Keratinocyte (primary cell): ENCODE results near the gene SPAG16. TPM values are rescaled to one million over a fixed set of nuclear protein-coding genes. Genes with fewer than 3 reads are reported as not detected.

Experiments used
- DNase-seq: peaks from one replicate; pipeline ENCODE4 v3.0.0-alpha.2; 2011; ENCODE audit warnings: low read depth, missing footprints, low spot score
- FAIRE-seq: peaks from 2 replicates; lab custom pipeline; 2011; peaks lifted over from hg19 to GRCh38; lab: Jason Lieb, UNC
- H2AFZ ChIP-seq: 2 replicates; pipeline ENCODE4 v1.6.0; 2012; ENCODE audit warnings: low read length, control low read depth, inconsistent platforms; ENCODE audit not compliant: control insufficient read depth
- H3K27ac ChIP-seq: 2 replicates; pipeline ENCODE4 v1.5.1; 2011; ENCODE audit warnings: low read length; ENCODE audit not compliant: control insufficient read depth, insufficient read depth
- H3K27me3 ChIP-seq: 3 replicates; pipeline ENCODE4 v1.6.0; 2011; ENCODE audit warnings: low read length; ENCODE audit not compliant: control insufficient read depth, insufficient read depth; ENCODE audit errors: extremely low read depth
- H3K36me3 ChIP-seq, 2 experiments: 2 replicates in 1 of 2; 3 replicates in 1 of 2; pipeline ENCODE4 v1.5.1; 2011; ENCODE audit warnings: low read length in 2 of 2, mild to moderate bottlenecking in 1 of 2; ENCODE audit not compliant: control insufficient read depth in 2 of 2, insufficient read depth in 2 of 2; ENCODE audit errors: extremely low read depth in 1 of 2
- H3K4me1 ChIP-seq: 3 replicates; pipeline ENCODE4 v1.5.1; 2011; ENCODE audit warnings: low read length; ENCODE audit not compliant: control insufficient read depth, insufficient read depth; ENCODE audit errors: extremely low read depth
- H3K4me2 ChIP-seq: 3 replicates; pipeline ENCODE4 v1.6.0; 2011; ENCODE audit warnings: low read depth, low read length; ENCODE audit not compliant: control insufficient read depth, insufficient read depth; ENCODE audit errors: extremely low read depth
- H3K4me3 ChIP-seq, 3 experiments: fragments of 200-600 bp in 1 of 3; sonication (generic) in 1 of 3; 2 replicates in 2 of 3; 3 replicates in 1 of 3; pipeline ENCODE4 v1.5.1; 2011 to 2016; ENCODE audit warnings: low read length in 3 of 3, mild to moderate bottlenecking in 3 of 3, control low read depth in 2 of 3, inconsistent platforms in 1 of 3, low read depth in 1 of 3, mixed read lengths in 1 of 3, mixed run types in 1 of 3, moderate library complexity in 1 of 3; ENCODE audit not compliant: control insufficient read depth in 2 of 3, insufficient read depth in 2 of 3; ENCODE audit errors: extremely low read depth in 1 of 3
- H3K79me2 ChIP-seq: 2 replicates; pipeline ENCODE4 v1.6.0; 2012; ENCODE audit warnings: low read length; ENCODE audit not compliant: control insufficient read depth, insufficient read depth
- H3K9ac ChIP-seq: 3 replicates; pipeline ENCODE4 v1.6.0; 2011; ENCODE audit warnings: low read length; ENCODE audit not compliant: control insufficient read depth, insufficient read depth; ENCODE audit errors: extremely low read depth
- H3K9me1 ChIP-seq: 3 replicates; pipeline ENCODE4 v1.6.0; 2011; ENCODE audit warnings: low read length; ENCODE audit not compliant: control insufficient read depth, insufficient read depth; ENCODE audit errors: extremely low read depth
- H3K9me3 ChIP-seq: 2 replicates; pipeline ENCODE4 v1.5.1; 2012; ENCODE audit warnings: low read depth, low read length; ENCODE audit not compliant: control insufficient read depth
- H4K20me1 ChIP-seq: 3 replicates; pipeline ENCODE4 v1.6.0; 2011; ENCODE audit warnings: low read length; ENCODE audit not compliant: control insufficient read depth, insufficient read depth; ENCODE audit errors: extremely low read depth
- EZH2 ChIP-seq: IDR thresholded peaks from one replicate; pipeline ENCODE4 v1.6.1; 2012; ENCODE audit warnings: inconsistent platforms, mild to moderate bottlenecking, low read length, moderate library complexity
- dilution Hi-C: fragments of 300-500 bp; cut with MboI; formaldehyde crosslinking; loops from one replicate; pipeline ENCODE4 v1.7.0; 2020; ENCODE audit warnings: low sequenced_read_pairs; ENCODE audit not compliant: extremely low pct_ligation_motif_present
- polyA plus RNA-seq, 5 experiments: library from polyadenylated mRNA; depleted of rRNA in 3 of 5; stranded (reverse) in 3 of 5; stranded (forward) in 1 of 5; unstranded in 1 of 5; fragments of >200 nt; gene quantifications; 1 replicate in 1 of 5; 2 replicates in 3 of 5; 3 replicates in 1 of 5; pipeline versions ENCODE4 v1.2.1 to v1.2.3, GENCODE V29; 2011 to 2012; ENCODE audit warnings: missing spikeins in 2 of 5, low read depth in 1 of 5, low replicate concordance in 1 of 5
- TF ChIP-seq, protein P1 (sequence below), 3 experiments: IDR thresholded peaks in 1 of 3; conservative IDR thresholded peaks in 1 of 3; optimal IDR thresholded peaks in 1 of 3; 2 replicates in 2 of 3; 3 replicates in 1 of 3; pipeline versions ENCODE3 to v1.5.1; 2011; ENCODE audit warnings: low read length in 3 of 3, mild to moderate bottlenecking in 3 of 3, moderate library complexity in 2 of 3, control low read depth in 1 of 3, inconsistent platforms in 1 of 3; ENCODE audit not compliant: insufficient read depth in 2 of 3; ENCODE audit errors: extremely low read depth in 1 of 3

Gene SPAG16
- polyA plus RNA-seq, 1 donor (not counting 4 experiments of a cell fraction or from before 2014, with no cell fraction given) = 19.6 TPM

DNA sequence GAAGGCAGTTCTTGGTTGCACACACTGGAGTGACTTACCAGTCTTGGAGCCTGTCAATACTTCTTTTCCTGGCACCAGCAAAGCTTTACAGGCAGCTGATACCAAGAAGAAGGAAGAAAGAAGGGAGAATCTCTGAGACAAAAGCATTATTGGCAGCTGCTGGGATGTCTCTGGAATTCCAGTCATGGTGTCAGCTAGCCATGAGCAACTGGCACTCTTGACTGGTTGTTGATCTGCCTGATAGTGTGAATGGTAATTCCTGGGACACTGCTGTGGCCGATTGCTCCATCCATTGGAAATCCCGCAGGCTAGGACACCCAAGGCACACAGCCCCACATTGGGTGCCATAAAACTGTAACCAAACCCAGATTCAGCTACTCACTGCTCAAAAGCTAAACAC is 17.8 kb upstream of the SPAG16 start:
- no peaks in the 10 kb centered on the region for H3K4me1 ChIP-seq
- H3K27me3 ChIP-seq = no peaks in the 10 kb centered on the region
- no peaks in the 10 kb centered on the region for H3K9me1 ChIP-seq
- no peaks in the 10 kb centered on the region for H3K79me2 ChIP-seq
- no peak for DNase-seq
- no peak overlapping the region for H2AFZ ChIP-seq
- TF ChIP-seq, protein P1, sequence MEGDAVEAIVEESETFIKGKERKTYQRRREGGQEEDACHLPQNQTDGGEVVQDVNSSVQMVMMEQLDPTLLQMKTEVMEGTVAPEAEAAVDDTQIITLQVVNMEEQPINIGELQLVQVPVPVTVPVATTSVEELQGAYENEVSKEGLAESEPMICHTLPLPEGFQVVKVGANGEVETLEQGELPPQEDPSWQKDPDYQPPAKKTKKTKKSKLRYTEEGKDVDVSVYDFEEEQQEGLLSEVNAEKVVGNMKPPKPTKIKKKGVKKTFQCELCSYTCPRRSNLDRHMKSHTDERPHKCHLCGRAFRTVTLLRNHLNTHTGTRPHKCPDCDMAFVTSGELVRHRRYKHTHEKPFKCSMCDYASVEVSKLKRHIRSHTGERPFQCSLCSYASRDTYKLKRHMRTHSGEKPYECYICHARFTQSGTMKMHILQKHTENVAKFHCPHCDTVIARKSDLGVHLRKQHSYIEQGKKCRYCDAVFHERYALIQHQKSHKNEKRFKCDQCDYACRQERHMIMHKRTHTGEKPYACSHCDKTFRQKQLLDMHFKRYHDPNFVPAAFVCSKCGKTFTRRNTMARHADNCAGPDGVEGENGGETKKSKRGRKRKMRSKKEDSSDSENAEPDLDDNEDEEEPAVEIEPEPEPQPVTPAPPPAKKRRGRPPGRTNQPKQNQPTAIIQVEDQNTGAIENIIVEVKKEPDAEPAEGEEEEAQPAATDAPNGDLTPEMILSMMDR (optimal IDR thresholded peaks at IDR 0.05 in 1 of 3, IDR thresholded peaks at IDR 0.05 in 1 of 3, conservative IDR thresholded peaks at IDR 0.05 in 1 of 3; ENCODE audit: extremely low read depth in 1 of 3, insufficient read depth in 2 of 3, low read length in 3 of 3) = no peak
- TF ChIP-seq EZH2 = no peak
- dilution Hi-C loops = no loop called here
- no peak for FAIRE-seq
- H3K4me2 ChIP-seq = no peak overlapping the region
- no peak overlapping the region for H3K9ac ChIP-seq
- no peaks in the 10 kb centered on the region for H3K9me3 ChIP-seq
- H4K20me1 ChIP-seq = no peaks in the 10 kb centered on the region
- H3K4me3 ChIP-seq = no peak overlapping the region
- no peaks in the 10 kb centered on the region for H3K36me3 ChIP-seq
- H3K27ac ChIP-seq = no peak overlapping the region

DNA sequence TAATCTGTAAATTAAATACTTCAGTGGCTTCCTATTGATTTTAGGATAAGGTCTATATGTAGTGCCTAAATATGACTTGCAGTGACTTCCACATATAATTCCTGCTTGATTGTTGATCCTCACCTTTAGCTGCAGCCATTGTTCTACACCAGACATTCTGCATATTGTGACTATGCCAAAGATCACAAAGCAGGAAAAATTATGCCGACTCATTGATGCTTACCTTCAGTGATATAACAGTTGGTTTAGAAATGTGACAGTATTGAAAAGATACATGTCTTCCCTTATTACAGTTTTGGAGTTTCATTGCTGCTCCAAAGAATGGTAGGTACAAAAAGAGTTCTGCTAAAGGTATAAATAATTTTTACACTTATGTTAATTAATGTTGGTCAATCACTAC is 12.3 kb upstream of the SPAG16 start:
- dilution Hi-C loops = no loop called here
- DNase-seq (no peak), FAIRE-seq (no peak)
- Histone ChIP-seq H4K20me1 (no peaks in the 10 kb centered on the region), H3K36me3 (no peaks in the 10 kb centered on the region), H3K27ac (no peak overlapping the region), H3K4me3 (no peak overlapping the region), H3K79me2 (no peaks in the 10 kb centered on the region), H3K4me2 (no peak overlapping the region), H3K9me3 (no peaks in the 10 kb centered on the region), H3K9ac (no peak overlapping the region), H3K4me1 (peaks cover 2% of the 10 kb centered on the region), H2AFZ (no peak overlapping the region), H3K9me1 (no peaks in the 10 kb centered on the region), H3K27me3 (no peaks in the 10 kb centered on the region)
- TF ChIP-seq, protein P1 (optimal IDR thresholded peaks at IDR 0.05 in 1 of 3, IDR thresholded peaks at IDR 0.05 in 1 of 3, conservative IDR thresholded peaks at IDR 0.05 in 1 of 3; ENCODE audit: extremely low read depth in 1 of 3, insufficient read depth in 2 of 3, low read length in 3 of 3) = no peak
- TF ChIP-seq EZH2 = no peak
